GM12864 (cell line): ENCODE measurements around the gene MAP1LC3A.

ENCODE experiments used
- DNase-seq: peaks from one replicate; pipeline ENCODE4 v3.0.0-alpha.2; 2011; ENCODE audit warnings: low read depth
- H3K4me3 ChIP-seq: 2 replicates; pipeline ENCODE4 v1.5.1; 2011; ENCODE audit warnings: mild to moderate bottlenecking, low read depth, low read length, control low read depth
- TF ChIP-seq, protein P1 (sequence below): IDR thresholded peaks from 2 replicates; pipeline ENCODE4 v1.5.1; 2011; ENCODE audit warnings: low read depth, mild to moderate bottlenecking, moderate library complexity, low read length, control low read depth, inconsistent platforms; ENCODE audit errors: missing control alignments

MAP1LC3A gene

GRCh38 chr20:34531608-34532265 is 26.8 kb upstream of the MAP1LC3A start:
- H3K4me3 ChIP-seq, result no peak overlapping the region
- no peak for DNase-seq
- TF ChIP-seq, protein P1, sequence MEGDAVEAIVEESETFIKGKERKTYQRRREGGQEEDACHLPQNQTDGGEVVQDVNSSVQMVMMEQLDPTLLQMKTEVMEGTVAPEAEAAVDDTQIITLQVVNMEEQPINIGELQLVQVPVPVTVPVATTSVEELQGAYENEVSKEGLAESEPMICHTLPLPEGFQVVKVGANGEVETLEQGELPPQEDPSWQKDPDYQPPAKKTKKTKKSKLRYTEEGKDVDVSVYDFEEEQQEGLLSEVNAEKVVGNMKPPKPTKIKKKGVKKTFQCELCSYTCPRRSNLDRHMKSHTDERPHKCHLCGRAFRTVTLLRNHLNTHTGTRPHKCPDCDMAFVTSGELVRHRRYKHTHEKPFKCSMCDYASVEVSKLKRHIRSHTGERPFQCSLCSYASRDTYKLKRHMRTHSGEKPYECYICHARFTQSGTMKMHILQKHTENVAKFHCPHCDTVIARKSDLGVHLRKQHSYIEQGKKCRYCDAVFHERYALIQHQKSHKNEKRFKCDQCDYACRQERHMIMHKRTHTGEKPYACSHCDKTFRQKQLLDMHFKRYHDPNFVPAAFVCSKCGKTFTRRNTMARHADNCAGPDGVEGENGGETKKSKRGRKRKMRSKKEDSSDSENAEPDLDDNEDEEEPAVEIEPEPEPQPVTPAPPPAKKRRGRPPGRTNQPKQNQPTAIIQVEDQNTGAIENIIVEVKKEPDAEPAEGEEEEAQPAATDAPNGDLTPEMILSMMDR, result no peak

DNA sequence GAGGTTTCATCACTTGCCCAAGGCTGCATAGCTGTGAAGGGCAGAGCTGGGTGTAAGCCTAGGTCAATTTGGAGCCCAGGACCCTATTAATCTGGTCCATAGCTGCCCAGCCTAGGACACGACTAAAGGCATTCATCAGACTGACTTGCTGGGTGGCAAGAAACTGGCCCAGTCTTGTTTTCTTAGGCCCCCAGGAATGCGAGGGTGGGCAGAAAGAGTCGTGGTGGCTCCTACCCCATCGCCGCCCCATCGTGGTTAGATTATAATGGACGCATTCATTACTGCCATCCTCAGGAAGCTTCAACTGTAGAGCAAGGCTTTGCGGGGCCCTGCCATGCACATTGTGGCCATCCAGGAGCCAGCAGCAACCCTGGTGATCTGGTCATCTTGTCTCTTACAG is 26.2 kb upstream of the MAP1LC3A start:
- no peak overlapping the region for H3K4me3 ChIP-seq
- TF ChIP-seq, protein P1, result no peak
- no peak for DNase-seq

GRCh38 chr20:34532756-34533155 is 25.8 kb upstream of the MAP1LC3A start:
- TF ChIP-seq, protein P1, result no peak
- no peak for DNase-seq
- H3K4me3 ChIP-seq, result no peak overlapping the region

DNA sequence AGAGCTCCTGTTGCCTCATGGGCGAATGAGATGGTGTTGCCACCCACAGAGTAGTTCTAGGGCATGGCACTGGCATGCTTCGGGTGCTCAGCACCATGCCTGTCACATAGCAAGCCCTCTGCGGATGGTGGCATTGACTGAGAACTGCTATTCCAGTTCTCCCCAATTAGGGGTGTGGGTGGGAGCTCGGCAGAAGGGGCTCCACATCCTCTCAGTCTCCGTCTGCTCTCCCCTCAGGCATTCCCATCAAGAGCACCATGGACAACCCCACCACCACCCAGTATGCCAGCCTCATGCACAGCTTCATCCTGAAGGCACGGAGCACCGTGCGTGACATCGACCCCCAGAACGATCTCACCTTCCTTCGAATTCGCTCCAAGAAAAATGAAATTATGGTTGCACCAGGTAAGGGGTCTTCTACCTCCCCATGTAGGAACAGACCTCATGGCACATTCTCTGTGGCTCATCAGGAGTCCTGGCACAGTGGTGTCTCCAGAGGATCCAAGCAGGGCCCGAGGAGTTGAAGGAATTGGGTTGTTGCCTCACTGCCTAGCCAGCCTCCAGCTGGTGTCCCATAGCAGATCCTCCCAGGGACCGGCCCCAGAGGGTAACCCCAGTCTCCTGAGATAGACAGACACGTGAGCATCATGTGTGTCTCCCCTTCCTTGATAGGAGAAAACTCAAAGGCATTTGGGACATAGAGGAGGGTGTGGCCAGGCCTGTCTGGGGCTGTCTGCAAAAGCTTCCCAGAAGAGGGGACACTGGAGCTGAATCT is 23.9 kb upstream of the MAP1LC3A start:
- H3K4me3 ChIP-seq, result no peak overlapping the region
- TF ChIP-seq, protein P1, result no peak
- DNase-seq, result no peak

DNA sequence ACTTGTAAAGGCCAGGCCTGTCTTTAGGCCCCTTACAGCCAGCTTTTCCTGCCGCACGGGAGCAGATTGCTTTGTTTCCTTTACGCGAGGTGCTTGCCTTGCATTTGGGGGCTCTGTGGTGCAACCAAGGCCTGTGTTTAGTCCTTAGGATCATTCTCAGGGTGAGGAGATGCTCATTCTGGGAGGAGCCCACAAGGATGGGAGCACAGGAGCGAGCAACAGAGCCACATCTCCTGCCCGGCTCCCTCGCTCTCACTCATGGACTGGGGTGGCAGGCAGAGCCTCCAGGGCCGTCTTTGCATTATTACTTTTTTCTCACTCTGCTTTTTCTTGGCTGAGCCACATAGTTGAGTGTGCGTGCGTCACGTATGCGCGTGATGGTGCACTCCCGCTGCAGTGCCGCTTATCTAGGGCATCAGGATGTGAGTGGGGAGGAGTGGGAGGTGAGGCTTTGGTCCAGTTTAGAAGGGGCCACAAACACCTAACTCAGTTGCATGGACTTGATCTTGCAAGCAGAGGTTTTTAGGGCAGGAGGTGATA is 23.1 kb upstream of the MAP1LC3A start:
- TF ChIP-seq, protein P1, result no peak
- no peak for DNase-seq
- no peak overlapping the region for H3K4me3 ChIP-seq

DNA sequence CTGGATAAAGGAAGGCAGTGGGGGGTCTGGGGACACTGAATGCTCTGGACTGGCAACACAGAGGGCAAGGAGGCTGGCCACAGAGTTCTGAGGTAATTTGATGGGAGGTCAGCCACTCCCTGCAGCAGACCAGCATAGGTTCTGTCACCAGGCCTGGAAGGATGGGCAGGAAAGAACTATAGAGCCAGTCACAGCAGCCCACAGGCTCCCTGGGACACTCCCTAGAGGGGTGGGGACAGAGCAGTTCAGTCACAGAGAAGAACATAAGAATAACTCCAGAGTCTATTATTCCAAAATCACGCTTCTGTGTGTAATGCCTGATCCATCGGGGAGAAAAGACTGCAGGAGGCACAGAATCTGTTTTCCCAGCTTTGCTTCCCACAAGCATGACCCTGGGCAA is 22.7 kb upstream of the MAP1LC3A start:
- TF ChIP-seq, protein P1, result no peak

More for the DNA sequence above, 22.7 kb upstream of the MAP1LC3A start:
- no peak overlapping the region for H3K4me3 ChIP-seq
- DNase-seq, result no peak
